Mucosa of descending colon (tissue), 3 donors: ENCODE data around the gene GALNTL6. TPM values are rescaled to one million over a fixed set of nuclear protein-coding genes. Genes with fewer than 3 reads are reported as not detected.
"Not testable (repeated sequence)": the region's sequence is repeated elsewhere in the genome, so short reads cannot be mapped to it uniquely, and the experiment has no call there.

Experiments
- ATAC-seq: fragments of 200-7000 bp; cut with Tn5 transposase; one replicate; pipeline ENCODE4 v1.9.1; 2020; ENCODE audit warnings: mild to moderate bottlenecking, moderate library complexity
- DNase-seq, 3 donors: peaks; one replicate each; pipeline ENCODE4 v3.0.0-alpha.2; 2020
- H3K36me3 ChIP-seq: fragments of 200-600 bp; one replicate; pipeline ENCODE4 v1.8.0; 2021; ENCODE audit warnings: low read depth, mild to moderate bottlenecking
- H3K4me1 ChIP-seq: fragments of 200-600 bp; one replicate; pipeline ENCODE4 v1.8.0; 2021; ENCODE audit warnings: low read depth, mild to moderate bottlenecking
- H3K4me3 ChIP-seq: fragments of 200-600 bp; one replicate; pipeline ENCODE4 v1.8.0; 2021; ENCODE audit warnings: mild to moderate bottlenecking
- H3K9me3 ChIP-seq: fragments of 200-600 bp; one replicate; pipeline ENCODE4 v1.8.0; 2021; ENCODE audit warnings: mild to moderate bottlenecking
- intact Hi-C, 2 donors: fragments of 100-400 bp; cut with DNase I in 1 of 2; cut with micrococcal nuclease in 1 of 2; formaldehyde crosslinking; loops; one replicate each; pipeline versions ENCODE4 v1.11.0 to v1.11.1; 2022; cut with DNase I, micrococcal nuclease
- total RNA-seq, 3 donors: library from RNA; stranded (reverse); fragmentation: NEBNext Ultra II Directional in 2 of 3; extraction: Animal tissue kit (Norgen Biotek cat#: 25700) in 2 of 3; gene quantifications; one replicate each; pipeline versions ENCODE4 v1.2.1 to v1.2.4, GENCODE V29; 2021 to 2023
- TF ChIP-seq, protein P1 (sequence below): fragments of 200-600 bp; IDR thresholded peaks from one replicate; pipeline ENCODE4 v1.8.0; 2022; ENCODE audit warnings: antibody characterized with exemption, mild to moderate bottlenecking
- donor health status: DM: no; HTN: no; CAD: no; lungs with moderate emphysema.
- donor health status: DM: no; HTN: no; CAD: no.
- donor health status: DM: no; HTN: yes; CAD: no.

Gene GALNTL6
- total RNA-seq, 3 donors from 2014 or later = 0.12 to 0.27 (median 0.19) TPM

DNA sequence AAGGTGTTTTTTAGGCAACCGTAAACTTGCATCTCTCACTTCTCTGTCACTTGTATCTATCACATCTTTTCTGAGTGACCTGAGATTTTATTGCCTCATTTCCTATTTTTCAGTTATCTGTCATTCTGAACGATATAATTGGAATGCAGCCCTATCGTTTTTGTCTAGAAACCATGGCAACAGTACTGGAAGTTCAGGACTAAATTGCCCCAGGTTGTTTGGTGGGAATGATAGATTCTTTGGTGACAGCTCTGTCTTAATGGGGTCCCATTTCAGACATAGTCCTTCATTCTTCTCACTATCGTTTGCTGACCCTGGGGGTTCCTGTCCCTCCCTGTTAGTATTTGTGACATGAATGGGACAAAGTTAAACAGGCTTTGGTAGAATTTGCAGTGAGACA, 1087.7 kb downstream of the GALNTL6 start:
- no peaks in the 10 kb centered on the region for H3K4me1 ChIP-seq
- TF ChIP-seq, protein P1, sequence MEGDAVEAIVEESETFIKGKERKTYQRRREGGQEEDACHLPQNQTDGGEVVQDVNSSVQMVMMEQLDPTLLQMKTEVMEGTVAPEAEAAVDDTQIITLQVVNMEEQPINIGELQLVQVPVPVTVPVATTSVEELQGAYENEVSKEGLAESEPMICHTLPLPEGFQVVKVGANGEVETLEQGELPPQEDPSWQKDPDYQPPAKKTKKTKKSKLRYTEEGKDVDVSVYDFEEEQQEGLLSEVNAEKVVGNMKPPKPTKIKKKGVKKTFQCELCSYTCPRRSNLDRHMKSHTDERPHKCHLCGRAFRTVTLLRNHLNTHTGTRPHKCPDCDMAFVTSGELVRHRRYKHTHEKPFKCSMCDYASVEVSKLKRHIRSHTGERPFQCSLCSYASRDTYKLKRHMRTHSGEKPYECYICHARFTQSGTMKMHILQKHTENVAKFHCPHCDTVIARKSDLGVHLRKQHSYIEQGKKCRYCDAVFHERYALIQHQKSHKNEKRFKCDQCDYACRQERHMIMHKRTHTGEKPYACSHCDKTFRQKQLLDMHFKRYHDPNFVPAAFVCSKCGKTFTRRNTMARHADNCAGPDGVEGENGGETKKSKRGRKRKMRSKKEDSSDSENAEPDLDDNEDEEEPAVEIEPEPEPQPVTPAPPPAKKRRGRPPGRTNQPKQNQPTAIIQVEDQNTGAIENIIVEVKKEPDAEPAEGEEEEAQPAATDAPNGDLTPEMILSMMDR = no peak
- intact Hi-C loops = no loop called here
- DNase-seq (no peak), ATAC-seq (no peak)
- H3K4me3 ChIP-seq = no peak overlapping the region
- peaks cover under 1% of the 10 kb centered on the region for H3K9me3 ChIP-seq
- H3K36me3 ChIP-seq = no peaks in the 10 kb centered on the region

DNA sequence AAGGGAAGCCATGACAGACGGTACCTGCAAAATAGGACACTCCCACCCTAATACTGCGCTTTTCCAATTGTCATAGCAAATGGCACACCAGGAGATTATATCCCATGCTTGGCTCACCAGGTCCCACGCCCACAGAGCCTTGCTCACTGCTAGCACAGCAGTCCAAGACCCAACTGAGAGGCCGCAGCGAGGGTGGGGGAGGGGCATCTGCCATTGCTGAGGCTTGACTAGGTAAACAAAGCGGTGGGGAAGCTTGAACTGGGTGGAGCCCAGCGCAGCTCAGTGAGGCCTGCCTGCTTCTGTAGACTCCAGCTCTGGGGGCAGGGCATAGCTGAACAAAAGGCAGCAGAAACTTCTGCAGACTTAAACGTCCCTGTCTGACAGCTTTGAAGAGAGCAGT, 1099.3 kb downstream of the GALNTL6 start:
- H3K9me3 ChIP-seq, H3K36me3 ChIP-seq, H3K4me1 ChIP-seq, H3K4me3 ChIP-seq, ATAC-seq, intact Hi-C loops, DNase-seq: not testable (repeated sequence)

GRCh38 chr4:172917403-172917802, 1104.2 kb downstream of the GALNTL6 start:
- intact Hi-C loops, H3K9me3 ChIP-seq, DNase-seq, H3K4me3 ChIP-seq, H3K36me3 ChIP-seq, H3K4me1 ChIP-seq, ATAC-seq: not testable (repeated sequence)

- H3K4me1 ChIP-seq = no peaks in the 10 kb centered on the region
- DNase-seq (no peak), ATAC-seq (no peak)
- no peaks in the 10 kb centered on the region for H3K36me3 ChIP-seq
- no peak overlapping the region for H3K4me3 ChIP-seq
- TF ChIP-seq, protein P1 = no peak
- H3K9me3 ChIP-seq = no peaks in the 10 kb centered on the region
- intact Hi-C loops = no loop called here
Measured at GRCh38 chr4:172919269-172919668, 1106.1 kb downstream of the GALNTL6 start.

- H3K4me3 ChIP-seq = no peak overlapping the region
- no peaks in the 10 kb centered on the region for H3K9me3 ChIP-seq
- H3K4me1 ChIP-seq = no peaks in the 10 kb centered on the region
- intact Hi-C loops = no loop called here
- ATAC-seq (peak; percentile 55), DNase-seq (peak in 1 of 3 donors; percentile 61)
- TF ChIP-seq, protein P1 = no peak
- H3K36me3 ChIP-seq = no peaks in the 10 kb centered on the region
Measured at GRCh38 chr4:172927096-172927814, 1114.1 kb downstream of the GALNTL6 start.

GRCh38 chr4:172928347-172928746, 1115.1 kb downstream of the GALNTL6 start:
- intact Hi-C loops = no loop called here
- no peak for DNase-seq
- ATAC-seq = no peak
- H3K4me1 ChIP-seq = no peaks in the 10 kb centered on the region
- H3K4me3 ChIP-seq = no peak overlapping the region
- H3K9me3 ChIP-seq = no peaks in the 10 kb centered on the region
- no peaks in the 10 kb centered on the region for H3K36me3 ChIP-seq
- TF ChIP-seq, protein P1 = no peak
